ENCODE results near the gene ADGRF4. TPM values are rescaled to one million over a fixed set of nuclear protein-coding genes. Genes with fewer than 3 reads are reported as not detected.

The ADGRF4 gene
- total and polyA plus RNA-seq, 2 donors (not counting 1 experiment from before 2014, with no cell fraction given) = not detected

- H4K20me1 ChIP-seq (ENCODE audit: control insufficient read depth, insufficient read depth, low read length, poor library complexity, severe bottlenecking) = no peaks in the 10 kb centered on the region
- H3K79me2 ChIP-seq (ENCODE audit: control insufficient read depth, insufficient read depth, low read length) = no peaks in the 10 kb centered on the region
- no peaks in the 10 kb centered on the region for H3K9me3 ChIP-seq (ENCODE audit: control extremely low read depth in 1 of 3, control insufficient read depth in 2 of 3, insufficient read depth in 1 of 3, low read length in 2 of 3)
- ATAC-seq (ENCODE audit: low read depth) (no peak), DNase-seq (no peak)
- no peaks in the 10 kb centered on the region for H3K36me3 ChIP-seq (replicated peaks in 1 of 2; ENCODE audit: control extremely low read depth in 1 of 2, control insufficient read depth in 1 of 2, extremely low read depth in 1 of 2, insufficient read depth in 2 of 2, low read length in 1 of 2)
- no peak overlapping the region for H3K9ac ChIP-seq (ENCODE audit: low read length)
- intact Hi-C loops (cut with micrococcal nuclease) = no loop called here
- Mint-ChIP-seq H3K9me3 (ENCODE audit: insufficient read depth) (no peaks in the 10 kb centered on the region), H3K27me3 (peaks cover 23% of the 10 kb centered on the region), H3K4me3 (no peak overlapping the region), H3K4me1 (no peaks in the 10 kb centered on the region), H3K27ac (no peak overlapping the region)
- no peak overlapping the region for H3K4me2 ChIP-seq (replicated peaks; ENCODE audit: low read depth, low read length, poor library complexity, severe bottlenecking)
- ChIA-PET POLR2A (no interaction called here), CTCF (no interaction called here)
- no peak for TF ChIP-seq CTCF (IDR thresholded peaks at IDR 0.05)
- no peak for TF ChIP-seq EZH2 (IDR thresholded peaks at IDR 0.05; ENCODE audit: borderline replicate concordance, insufficient read depth, low read depth, low read length, poor library complexity, severe bottlenecking)
- no peak overlapping the region for H3K27ac ChIP-seq (ENCODE audit: low read length in 2 of 2)
- no peaks in the 10 kb centered on the region for H3K4me1 ChIP-seq (ENCODE audit: control insufficient read depth in 2 of 2, insufficient read depth in 2 of 2, low read length in 2 of 2)
- peaks cover 0 to 13% (median 5%) of the 10 kb centered on the region in 4 experiments for H3K27me3 ChIP-seq (replicated peaks in 1 of 4; ENCODE audit: control extremely low read depth in 1 of 4, control insufficient read depth in 3 of 4, insufficient read depth in 4 of 4, low read length in 3 of 4)
- H3K4me3 ChIP-seq (ENCODE audit: control extremely low read depth in 1 of 5, extremely low read depth in 1 of 5, insufficient read depth in 1 of 5, low read depth in 2 of 5, low read length in 4 of 5) = no peak overlapping the region
- 78% methylated on average over 3 of the region's 6 CpGs for WGBS (ENCODE audit: insufficient coverage)
- no peak overlapping the region for H2AFZ ChIP-seq (ENCODE audit: insufficient read depth, low read depth, low read length, poor library complexity, severe bottlenecking)
These were observed 28.5 kb upstream of the ADGRF4 start for GRCh38 chr6:47669684-47670513.

- WGBS (ENCODE audit: insufficient coverage) = no CpG with 5 or more reads among the region's 3 CpGs
- DNase-seq (no peak), ATAC-seq (ENCODE audit: low read depth) (no peak)
- Histone ChIP-seq H3K27me3 (replicated peaks in 1 of 4; ENCODE audit: control extremely low read depth in 1 of 4, control insufficient read depth in 3 of 4, insufficient read depth in 4 of 4, low read length in 3 of 4) (peaks cover 0 to 13% (median 2%) of the 10 kb centered on the region in 4 experiments), H3K9me3 (ENCODE audit: control extremely low read depth in 1 of 3, control insufficient read depth in 2 of 3, insufficient read depth in 1 of 3, low read length in 2 of 3) (no peaks in the 10 kb centered on the region), H3K9ac (ENCODE audit: low read length) (no peak overlapping the region), H3K4me3 (ENCODE audit: control extremely low read depth in 1 of 5, extremely low read depth in 1 of 5, insufficient read depth in 1 of 5, low read depth in 2 of 5, low read length in 4 of 5) (no peak overlapping the region), H3K36me3 (replicated peaks in 1 of 2; ENCODE audit: control extremely low read depth in 1 of 2, control insufficient read depth in 1 of 2, extremely low read depth in 1 of 2, insufficient read depth in 2 of 2, low read length in 1 of 2) (no peaks in the 10 kb centered on the region), H4K20me1 (ENCODE audit: control insufficient read depth, insufficient read depth, low read length, poor library complexity, severe bottlenecking) (no peaks in the 10 kb centered on the region), H3K4me2 (replicated peaks; ENCODE audit: low read depth, low read length, poor library complexity, severe bottlenecking) (no peak overlapping the region), H3K4me1 (ENCODE audit: control insufficient read depth in 2 of 2, insufficient read depth in 2 of 2, low read length in 2 of 2) (no peaks in the 10 kb centered on the region), H2AFZ (ENCODE audit: insufficient read depth, low read depth, low read length, poor library complexity, severe bottlenecking) (no peak overlapping the region), H3K27ac (ENCODE audit: low read length in 2 of 2) (no peak overlapping the region), H3K79me2 (ENCODE audit: control insufficient read depth, insufficient read depth, low read length) (no peaks in the 10 kb centered on the region)
- Mint-ChIP-seq H3K9me3 (ENCODE audit: insufficient read depth) (no peaks in the 10 kb centered on the region), H3K27me3 (peaks cover 23% of the 10 kb centered on the region), H3K4me3 (no peak overlapping the region), H3K27ac (no peak overlapping the region), H3K4me1 (no peaks in the 10 kb centered on the region)
- POLR2A ChIA-PET = no interaction called here
- intact Hi-C loops (cut with micrococcal nuclease) = no loop called here
- CTCF ChIA-PET = no interaction called here
- TF ChIP-seq CTCF (IDR thresholded peaks at IDR 0.05) (no peak), EZH2 (IDR thresholded peaks at IDR 0.05; ENCODE audit: borderline replicate concordance, insufficient read depth, low read depth, low read length, poor library complexity, severe bottlenecking) (no peak)
These were observed 27.5 kb upstream of the ADGRF4 start for GRCh38 chr6:47670851-47671250.
